ENCODE results near the gene DLK1. TPM values are rescaled to one million over a fixed set of nuclear protein-coding genes. Genes with fewer than 3 reads are reported as not detected.

Gene DLK1
- total and polyA plus RNA-seq, 2 donors from 2014 or later, result 0.17 TPM; not detected in 1

Other genes starting within 250 kb of the DLK1 start
- gene BEGAIN, start 139.5 kb upstream of the DLK1 start, total RNA-seq, result 1.4 TPM
- 0.52 TPM for gene BEGAIN, start 139.5 kb upstream of the DLK1 start, polyA plus RNA-seq (ENCODE audit: insufficient read depth, low read depth, low replicate concordance)
- 24.0 TPM for gene MEG3, start 99.2 kb downstream of the DLK1 start, total RNA-seq
- 29.6 TPM for gene MEG3, start 99.2 kb downstream of the DLK1 start, polyA plus RNA-seq (ENCODE audit: insufficient read depth, low read depth, low replicate concordance)
- gene RTL1, start 176.8 kb downstream of the DLK1 start, total RNA-seq, result not detected
- not detected for gene RTL1, start 176.8 kb downstream of the DLK1 start, polyA plus RNA-seq (ENCODE audit: insufficient read depth, low read depth, low replicate concordance)

Data from kidney (tissue), 2 donors.